NCI-H748 (cell line): Measurements from ENCODE around the gene PPP4R2.
"Not testable (repeated sequence)": the region's sequence is repeated elsewhere in the genome, so short reads cannot be mapped to it uniquely, and the experiment has no call there.

Source experiments
- DNase-seq: peaks from one replicate; lab custom pipeline; 2025; ENCODE audit not compliant: unreplicated experiment; lab: John Stamatoyannopoulos, UW

Gene PPP4R2

GRCh38 chr3:72976281-72976741, 20.3 kb upstream of the PPP4R2 start:
- DNase-seq: no peak

GRCh38 chr3:72977060-72977808, 19.4 kb upstream of the PPP4R2 start:
- no peak for DNase-seq

GRCh38 chr3:72982609-72983366, 13.8 kb upstream of the PPP4R2 start:
- DNase-seq: no peak

GRCh38 chr3:72985576-72985975, 11.0 kb upstream of the PPP4R2 start:
- DNase-seq: no peak

GRCh38 chr3:72990701-72991395, 5.8 kb upstream of the PPP4R2 start:
- DNase-seq: no peak

GRCh38 chr3:72991522-72991921, 5.1 kb upstream of the PPP4R2 start:
- DNase-seq: no peak

GRCh38 chr3:72993391-72993790, 3.2 kb upstream of the PPP4R2 start:
- no peak for DNase-seq

- no peak for DNase-seq
These were observed 1.3 kb upstream of the PPP4R2 start for GRCh38 chr3:72995337-72995736.

GRCh38 chr3:72996121-72996472, 514 bp upstream of the PPP4R2 start:
- no peak for DNase-seq

GRCh38 chr3:72997421-72997961, 880 bp downstream of the PPP4R2 start:
- peak; percentile 57 for DNase-seq

GRCh38 chr3:72998466-72998865, 1.9 kb downstream of the PPP4R2 start:
- DNase-seq: no peak

GRCh38 chr3:72999951-73000350, 3.3 kb downstream of the PPP4R2 start:
- DNase-seq: no peak

GRCh38 chr3:73003050-73003449, 6.4 kb downstream of the PPP4R2 start:
- DNase-seq: not testable (repeated sequence)

- DNase-seq: no peak
These were observed 7.7 kb downstream of the PPP4R2 start for GRCh38 chr3:73004316-73004715.

GRCh38 chr3:73007992-73008712, 11.5 kb downstream of the PPP4R2 start:
- DNase-seq: no peak

- DNase-seq: no peak
These were observed 12.4 kb downstream of the PPP4R2 start for GRCh38 chr3:73009008-73009407.

GRCh38 chr3:73009750-73010149, 13.1 kb downstream of the PPP4R2 start:
- DNase-seq: no peak

GRCh38 chr3:73010158-73010557, 13.5 kb downstream of the PPP4R2 start:
- no peak for DNase-seq

GRCh38 chr3:73018298-73018697, 21.7 kb downstream of the PPP4R2 start:
- DNase-seq: no peak

GRCh38 chr3:73018790-73019441, 22.3 kb downstream of the PPP4R2 start:
- no peak for DNase-seq
